GM12878 (cell line): Measurements from ENCODE around the gene WSCD1. TPM values are rescaled to one million over a fixed set of nuclear protein-coding genes. Genes with fewer than 3 reads are reported as not detected.

Source experiments
- ATAC-seq: fragments of 200-7000 bp; cut with Tn5 transposase; 3 replicates; pipeline ENCODE4 v1.9.1; 2020; ENCODE audit warnings: mild to moderate bottlenecking, moderate library complexity
- BruUV-seq: library from RNA; stranded (reverse); fragments of 400-500 nt; replicated peaks from 2 replicates; lab custom pipeline; 2021; lab: Mats Ljungman, UMichigan
- CTCF ChIA-PET: fragments of 300-600 bp; sonication (Branson Sonifier 250); formaldehyde crosslinking; extraction: SDS; loops from one replicate; lab custom pipeline; 2021; ENCODE audit warnings: inconsistent platforms; lab: Yijun Ruan, JAX
- POLR2A ChIA-PET: fragments of 350-600 bp; formaldehyde crosslinking; extraction: SDS; loops from one replicate; lab custom pipeline; 2021; ENCODE audit warnings: inconsistent platforms; lab: Charles Lee
- RAD21 ChIA-PET: fragments of 300-600 bp; sonication (Branson Sonifier 250); formaldehyde crosslinking; loops from one replicate; lab custom pipeline; 2023; ENCODE audit warnings: antibody characterized with exemption; ENCODE audit not compliant: unreplicated experiment; lab: Charles Lee
- SMC1A ChIA-PET: fragments of 300-600 bp; sonication (Branson Sonifier 250); formaldehyde crosslinking; loops from one replicate; lab custom pipeline; 2023; ENCODE audit not compliant: unreplicated experiment, uncharacterized antibody; lab: Charles Lee
- DNase-seq: peaks from one replicate; pipeline ENCODE4 v3.0.0-alpha.2; 2011; ENCODE audit warnings: low read depth, low spot score
- FAIRE-seq: peaks from 3 replicates; lab custom pipeline; 2011; peaks lifted over from hg19 to GRCh38; lab: Jason Lieb, UNC
- H2AFZ ChIP-seq: 2 replicates; pipeline ENCODE4 v1.6.0; 2011; ENCODE audit warnings: low read depth, low read length, control low read depth; ENCODE audit not compliant: control insufficient read depth
- H3K27ac ChIP-seq: 2 replicates; pipeline ENCODE4 v1.5.1; 2011; ENCODE audit warnings: control low read depth; ENCODE audit not compliant: control insufficient read depth, insufficient read depth
- H3K27me3 ChIP-seq, 2 experiments: replicated peaks in 1 of 2; 2 replicates each; pipeline versions ENCODE4 v1.6.0 to v1.6.1; 2011; ENCODE audit warnings: low read length in 1 of 2; ENCODE audit not compliant: control insufficient read depth in 2 of 2, insufficient read depth in 2 of 2
- H3K36me3 ChIP-seq, 2 experiments: 2 replicates each; pipeline ENCODE4 v1.5.1; 2011; ENCODE audit warnings: low read length in 1 of 2; ENCODE audit not compliant: control insufficient read depth in 2 of 2, insufficient read depth in 2 of 2
- H3K4me1 ChIP-seq: 2 replicates; pipeline ENCODE4 v1.6.1; 2011; ENCODE audit warnings: mild to moderate bottlenecking, low read length, moderate library complexity, mixed read lengths; ENCODE audit not compliant: control insufficient read depth, insufficient read depth
- H3K4me2 ChIP-seq: 2 replicates; pipeline ENCODE4 v1.6.0; 2011; ENCODE audit warnings: control low read depth; ENCODE audit not compliant: control insufficient read depth, insufficient read depth
- H3K4me3 ChIP-seq: fragments of 200-600 bp; sonication (generic); 2 replicates; pipeline ENCODE4 v1.5.1; 2016
- H3K79me2 ChIP-seq: 2 replicates; pipeline ENCODE4 v1.6.0; 2011; ENCODE audit warnings: low read length; ENCODE audit not compliant: control insufficient read depth, insufficient read depth
- H3K9ac ChIP-seq: 2 replicates; pipeline ENCODE4 v1.8.0; 2011; ENCODE audit warnings: low read length, control low read depth, mixed read lengths; ENCODE audit not compliant: control insufficient read depth, insufficient read depth
- H3K9me3 ChIP-seq: replicated peaks from 3 replicates; pipeline ENCODE4 v1.5.1; 2011; ENCODE audit warnings: mild to moderate bottlenecking, low read length; ENCODE audit not compliant: control insufficient read depth, insufficient read depth
- H4K20me1 ChIP-seq: 2 replicates; pipeline ENCODE4 v1.6.0; 2011; ENCODE audit not compliant: control insufficient read depth, insufficient read depth
- BCL11A ChIP-seq: IDR thresholded peaks from 2 replicates; pipeline ENCODE4 v1.6.1; 2011; ENCODE audit warnings: low read depth, low read length
- BCL3 ChIP-seq: IDR thresholded peaks from 2 replicates; pipeline ENCODE4 v1.6.1; 2011; ENCODE audit warnings: borderline replicate concordance, low read depth, mild to moderate bottlenecking, moderate library complexity, low read length; ENCODE audit not compliant: insufficient read depth, poor library complexity, severe bottlenecking
- E2F8 ChIP-seq: fragments of 450-650 bp; IDR thresholded peaks from 2 replicates; pipeline ENCODE4 v1.6.1; 2018; ENCODE audit warnings: mild to moderate bottlenecking, low read depth, moderate library complexity; ENCODE audit not compliant: partially characterized antibody
- E4F1 ChIP-seq: fragments of 450-650 bp; IDR thresholded peaks from 2 replicates; pipeline ENCODE4 v1.6.1; 2018; ENCODE audit warnings: borderline replicate concordance, mild to moderate bottlenecking; ENCODE audit not compliant: partially characterized antibody
- ELK1 ChIP-seq: IDR thresholded peaks from 2 replicates; pipeline ENCODE4 v1.6.1; 2012; ENCODE audit warnings: low read depth, low read length, improper control_type of control experiment
- FOS ChIP-seq: IDR thresholded peaks from 3 replicates; pipeline ENCODE4 v1.6.1; 2011; ENCODE audit warnings: borderline replicate concordance; ENCODE audit not compliant: insufficient read length; ENCODE audit errors: extremely low read depth
- POU2F2 ChIP-seq: IDR thresholded peaks from 3 replicates; pipeline ENCODE4 v1.6.1; 2011; ENCODE audit warnings: low read depth, mild to moderate bottlenecking, low read length, borderline replicate concordance
- WGBS: methylation state at CpG from one replicate; pipeline ENCODE4 v1.1.6; 2016; ENCODE audit warnings: low lambda C conversion rate; ENCODE audit not compliant: insufficient replicate concordance, insufficient coverage; ENCODE audit errors: missing lambda C conversion rate; 5-methylcytosine and 5-hydroxymethylcytosine counted together
- in situ Hi-C: fragments of 300-500 bp; cut with MboI; formaldehyde crosslinking; loops from 9 replicates; pipeline ENCODE4 v1.14.3; 2018; ENCODE audit warnings: mixed read lengths
- intact Hi-C: fragments of 100-400 bp; cut with micrococcal nuclease; formaldehyde crosslinking; loops from one replicate; pipeline ENCODE4 v1.14.2; 2022; ENCODE audit not compliant: unreplicated experiment
- polyA plus RNA-seq, 11 experiments: library from polyadenylated mRNA; depleted of rRNA in 4 of 11; unstranded in 6 of 11; stranded (reverse) in 5 of 11; fragments of >200 nt; fragmentation: Nextera tagmentation in 4 of 11; fragmentation: Illumina TruSeq in 1 of 11; extraction: Ambion mirVana in 4 of 11; extraction: Trizol in 1 of 11; gene quantifications; 1 replicate in 1 of 11; 2 replicates in 10 of 11; pipeline versions ENCODE4 v1.2.1 to v1.2.3, GENCODE V29; 2011 to 2016; ENCODE audit warnings: inconsistent platforms in 2 of 11, missing spikeins in 2 of 11, low read depth in 1 of 11
- total RNA-seq, 4 experiments: library from RNA; depleted of rRNA in 3 of 4; stranded (reverse); fragments of >200 nt in 3 of 4; fragmentation: Illumina TruSeq in 1 of 4; extraction: Trizol in 1 of 4; gene quantifications; 2 replicates each; pipeline versions ENCODE4 v1.2.1 to v1.2.3, GENCODE V29; 2013 to 2021

The WSCD1 gene
- total and polyA plus RNA-seq, 10 of the 15 experiments (the other 5 are each of a cell fraction or from before 2014, with no cell fraction given): 0.01 to 0.16 TPM; not detected in 8

GRCh38 chr17:6082335-6082734 lies 12.2 kb downstream of the WSCD1 start:
- Histone ChIP-seq H2AFZ (no peak overlapping the region), H3K27me3 (no peaks in the 10 kb centered on the region; a peak in 3 of 4 replicates)
- no peak for DNase-seq
- TF ChIP-seq BCL3 (no peak), POU2F2 (no peak), FOS (no peak), E2F8 (no peak), BCL11A (no peak), E4F1 (no peak), ELK1 (no peak)
- TF ChIP-seq, all 136 proteins: peak for 0
- ChIA-PET SMC1A (no interaction called here), CTCF (no interaction called here), RAD21 (no interaction called here), POLR2A (no interaction called here)
- intact Hi-C loops (no loop called here), in situ Hi-C loops (no loop called here)
- WGBS: 23% methylated on average over 8 of the region's 8 CpGs
- Histone ChIP-seq H3K36me3 (no peaks in the 10 kb centered on the region), H3K27ac (no peak overlapping the region), H3K4me3 (no peak overlapping the region), H3K9ac (no peak overlapping the region), H3K4me2 (no peak overlapping the region), H4K20me1 (no peaks in the 10 kb centered on the region), H3K9me3 (no peaks in the 10 kb centered on the region), H3K4me1 (no peaks in the 10 kb centered on the region), H3K79me2 (no peaks in the 10 kb centered on the region)
- BruUV-seq: no TSS peak
- FAIRE-seq (no peak), ATAC-seq (no peak)
